GM13976 (cell line): Measurements from ENCODE around the gene ACACB.
"Not testable (repeated sequence)": the region's sequence is repeated elsewhere in the genome, so short reads cannot be mapped to it uniquely, and the experiment has no call there.

Experiments used
- DNase-seq: peaks from one replicate; pipeline ENCODE4 v3.0.0; 2012; ENCODE audit warnings: low spot score
- in situ Hi-C: fragments of 300-500 bp; cut with MboI; formaldehyde crosslinking; loops from one replicate; pipeline ENCODE4 v1.12.0; 2022; ENCODE audit warnings: low sequenced_read_pairs, mixed read lengths, inconsistent platforms; ENCODE audit not compliant: unreplicated experiment
- TF ChIP-seq, protein P1 (sequence below): IDR thresholded peaks from 2 replicates; pipeline ENCODE4 v1.5.1; 2012; ENCODE audit warnings: borderline replicate concordance, mild to moderate bottlenecking; ENCODE audit not compliant: insufficient read depth; ENCODE audit errors: extremely low read depth, missing control alignments, control extremely low read depth

ACACB gene

DNA sequence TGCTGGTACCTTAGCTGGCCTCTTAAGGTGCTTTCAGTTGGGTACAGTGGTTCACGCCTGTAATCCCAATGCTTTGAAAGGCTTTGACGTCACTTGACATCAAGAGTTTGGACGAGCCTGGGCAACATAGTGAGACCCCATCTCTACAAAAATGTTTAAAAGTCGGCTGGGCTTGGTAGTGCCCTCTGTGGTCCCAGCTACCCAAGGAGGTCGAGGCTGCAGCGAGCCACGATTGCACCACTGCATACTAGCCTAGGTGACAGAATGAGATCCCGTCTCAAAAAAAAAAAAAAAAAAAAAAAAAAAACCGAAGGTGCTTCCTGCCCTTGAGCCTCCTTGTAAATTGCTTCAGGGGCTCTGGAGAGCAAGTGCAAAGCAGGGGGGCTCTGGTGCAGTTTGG lies 50.0 kb downstream of the ACACB start:
- in situ Hi-C loops, result no loop called here
- no peak for DNase-seq
- TF ChIP-seq, protein P1, sequence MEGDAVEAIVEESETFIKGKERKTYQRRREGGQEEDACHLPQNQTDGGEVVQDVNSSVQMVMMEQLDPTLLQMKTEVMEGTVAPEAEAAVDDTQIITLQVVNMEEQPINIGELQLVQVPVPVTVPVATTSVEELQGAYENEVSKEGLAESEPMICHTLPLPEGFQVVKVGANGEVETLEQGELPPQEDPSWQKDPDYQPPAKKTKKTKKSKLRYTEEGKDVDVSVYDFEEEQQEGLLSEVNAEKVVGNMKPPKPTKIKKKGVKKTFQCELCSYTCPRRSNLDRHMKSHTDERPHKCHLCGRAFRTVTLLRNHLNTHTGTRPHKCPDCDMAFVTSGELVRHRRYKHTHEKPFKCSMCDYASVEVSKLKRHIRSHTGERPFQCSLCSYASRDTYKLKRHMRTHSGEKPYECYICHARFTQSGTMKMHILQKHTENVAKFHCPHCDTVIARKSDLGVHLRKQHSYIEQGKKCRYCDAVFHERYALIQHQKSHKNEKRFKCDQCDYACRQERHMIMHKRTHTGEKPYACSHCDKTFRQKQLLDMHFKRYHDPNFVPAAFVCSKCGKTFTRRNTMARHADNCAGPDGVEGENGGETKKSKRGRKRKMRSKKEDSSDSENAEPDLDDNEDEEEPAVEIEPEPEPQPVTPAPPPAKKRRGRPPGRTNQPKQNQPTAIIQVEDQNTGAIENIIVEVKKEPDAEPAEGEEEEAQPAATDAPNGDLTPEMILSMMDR, result no peak

DNA sequence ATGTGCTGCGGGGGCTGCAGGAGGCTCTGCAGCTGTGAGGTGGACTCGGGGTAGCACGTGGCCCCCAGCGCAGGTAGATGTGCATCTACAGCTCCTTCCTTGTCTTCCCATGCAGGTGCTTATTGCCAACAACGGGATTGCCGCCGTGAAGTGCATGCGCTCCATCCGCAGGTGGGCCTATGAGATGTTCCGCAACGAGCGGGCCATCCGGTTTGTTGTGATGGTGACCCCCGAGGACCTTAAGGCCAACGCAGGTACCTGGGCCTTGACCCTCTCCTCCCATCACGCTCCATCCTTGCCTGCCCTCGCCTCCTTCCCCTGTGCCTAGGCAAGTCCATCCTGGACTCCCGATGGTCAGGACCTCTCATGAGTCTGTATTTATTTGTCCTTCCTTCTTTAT lies 51.4 kb downstream of the ACACB start:
- DNase-seq, result no peak
- TF ChIP-seq, protein P1, result no peak
- in situ Hi-C loops, result no loop called here

DNA sequence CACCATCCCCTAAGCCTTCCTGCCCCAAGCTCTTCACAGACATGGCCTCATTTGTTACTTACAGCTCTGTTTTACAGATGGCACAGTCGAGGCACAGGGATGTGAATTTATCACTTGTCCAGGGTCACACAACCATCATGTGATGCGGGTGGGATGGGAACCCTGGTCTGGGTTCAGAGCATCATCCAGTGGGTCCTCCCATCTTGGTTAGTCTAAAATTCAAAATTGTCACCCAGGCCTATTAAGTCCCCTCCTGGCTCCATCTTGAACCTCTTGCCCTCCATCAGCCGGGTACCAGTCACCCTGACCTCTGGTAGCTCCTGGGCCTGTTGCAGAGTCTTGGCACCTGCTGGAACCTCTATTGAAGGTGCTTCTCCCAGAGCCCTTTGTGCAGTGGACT lies 52.9 kb downstream of the ACACB start:
- DNase-seq, result no peak
- in situ Hi-C loops, result no loop called here
- TF ChIP-seq, protein P1, result no peak

DNA sequence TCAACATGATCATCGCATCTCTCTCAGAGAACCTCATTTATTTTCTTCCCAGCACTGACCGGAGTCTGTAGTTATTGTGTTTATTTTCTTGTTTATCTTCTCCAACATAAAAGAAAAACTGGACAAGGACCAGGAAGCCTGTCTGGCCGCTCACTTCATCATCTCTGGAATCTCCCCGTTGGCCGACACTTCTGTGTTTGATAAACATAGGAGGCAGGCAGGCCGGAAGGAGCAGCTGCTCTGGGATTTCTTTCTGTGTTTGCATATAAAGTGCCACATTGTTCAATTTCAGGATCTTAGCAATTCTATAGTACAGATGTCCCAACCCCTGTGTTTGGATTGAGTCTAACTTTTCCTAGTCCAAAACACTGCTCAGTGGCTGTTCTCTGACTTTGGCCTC lies 53.3 kb downstream of the ACACB start:
- in situ Hi-C loops, result no loop called here
- no peak for DNase-seq
- TF ChIP-seq, protein P1, result no peak

DNA sequence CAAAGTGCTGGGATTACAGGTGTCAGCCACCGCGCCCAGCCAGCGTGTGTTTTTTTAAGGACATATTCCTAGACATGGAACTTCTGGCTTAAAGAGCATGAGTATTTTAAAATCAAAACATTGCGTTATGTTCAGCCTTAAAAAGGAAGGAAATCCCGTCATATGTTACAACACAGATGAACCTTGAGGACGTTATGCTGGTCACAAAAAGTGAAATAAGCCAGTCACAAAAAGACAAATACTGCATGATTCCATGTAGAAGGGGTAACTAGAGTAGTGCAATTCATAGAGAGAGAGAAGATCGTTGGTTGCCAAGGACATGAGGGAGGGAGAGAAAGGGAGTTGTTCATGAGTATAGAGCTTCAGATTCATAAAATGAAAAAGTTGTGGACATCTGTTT lies 53.9 kb downstream of the ACACB start:
- no peak for DNase-seq
- in situ Hi-C loops, result no loop called here
- TF ChIP-seq, protein P1, result no peak

DNA sequence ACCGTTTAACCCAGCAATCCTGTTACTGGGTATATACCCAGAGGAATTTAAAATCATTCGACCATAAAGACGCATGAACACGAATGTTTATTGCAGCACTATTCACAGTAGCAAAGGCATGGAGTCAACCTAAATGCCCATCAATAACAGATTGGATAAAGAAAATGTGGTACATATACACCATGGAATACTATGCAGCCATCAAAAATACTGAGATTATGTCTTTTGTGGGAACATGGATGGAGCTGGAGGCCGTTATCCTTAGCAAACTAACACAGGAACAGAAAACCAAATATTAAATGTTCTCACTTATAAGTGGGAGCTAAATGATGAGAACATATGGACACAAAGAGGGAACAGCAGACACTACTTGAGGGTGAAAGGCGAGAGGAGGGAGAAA lies 56.4 kb downstream of the ACACB start:
- in situ Hi-C loops, DNase-seq: not testable (repeated sequence)

DNA sequence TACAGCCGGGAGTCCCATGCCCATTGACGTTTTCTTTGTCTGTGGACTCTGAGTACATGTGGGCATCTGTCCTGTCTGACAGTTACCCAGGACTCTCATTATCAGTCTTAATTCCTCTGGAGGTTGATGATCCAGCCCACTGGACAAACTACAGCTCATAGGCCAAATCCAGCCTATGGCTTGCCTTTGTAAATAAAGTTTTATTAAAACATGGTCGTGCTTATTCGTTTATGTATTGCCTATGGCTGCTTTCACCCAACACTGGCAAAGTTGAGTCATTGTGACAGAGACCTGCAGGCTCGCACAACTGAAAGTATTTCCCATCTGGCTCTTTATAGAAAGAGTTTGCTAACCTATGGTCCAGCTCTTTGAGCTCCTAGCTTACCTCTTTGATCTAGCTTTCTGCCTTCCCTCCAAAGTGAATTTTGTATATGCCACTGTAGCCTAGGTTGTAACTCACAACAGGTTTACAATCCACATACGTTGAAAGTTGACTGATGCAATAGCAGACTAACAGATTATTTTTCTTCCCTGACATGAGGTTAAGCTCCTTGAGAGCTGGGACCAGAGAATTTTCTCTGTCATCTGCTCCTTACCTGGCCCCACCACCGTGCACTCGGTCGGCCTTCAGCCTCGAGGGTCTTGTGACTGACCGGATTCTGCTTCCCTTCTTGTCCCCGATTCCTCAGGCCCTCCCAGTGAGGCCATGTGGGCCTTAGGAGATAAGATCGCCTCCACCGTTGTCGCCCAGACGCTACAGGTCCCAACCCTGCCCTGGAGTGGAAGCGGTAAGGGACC lies 57.3 kb downstream of the ACACB start:
- in situ Hi-C loops, result no loop called here
- DNase-seq, result no peak
- TF ChIP-seq, protein P1, result no peak
